HG03108 (cell line): ENCODE measurements around the gene KIF5A.
"Not testable (repeated sequence)": the region's sequence is repeated elsewhere in the genome, so short reads cannot be mapped to it uniquely, and the experiment has no call there.

Experiments used
- ATAC-seq: cut with Tn5 transposase; IDR thresholded peaks from one replicate; pipeline ENCODE4 v1.9.1; 2021; ENCODE audit warnings: moderate library complexity; ENCODE audit not compliant: unreplicated experiment

Gene KIF5A

DNA sequence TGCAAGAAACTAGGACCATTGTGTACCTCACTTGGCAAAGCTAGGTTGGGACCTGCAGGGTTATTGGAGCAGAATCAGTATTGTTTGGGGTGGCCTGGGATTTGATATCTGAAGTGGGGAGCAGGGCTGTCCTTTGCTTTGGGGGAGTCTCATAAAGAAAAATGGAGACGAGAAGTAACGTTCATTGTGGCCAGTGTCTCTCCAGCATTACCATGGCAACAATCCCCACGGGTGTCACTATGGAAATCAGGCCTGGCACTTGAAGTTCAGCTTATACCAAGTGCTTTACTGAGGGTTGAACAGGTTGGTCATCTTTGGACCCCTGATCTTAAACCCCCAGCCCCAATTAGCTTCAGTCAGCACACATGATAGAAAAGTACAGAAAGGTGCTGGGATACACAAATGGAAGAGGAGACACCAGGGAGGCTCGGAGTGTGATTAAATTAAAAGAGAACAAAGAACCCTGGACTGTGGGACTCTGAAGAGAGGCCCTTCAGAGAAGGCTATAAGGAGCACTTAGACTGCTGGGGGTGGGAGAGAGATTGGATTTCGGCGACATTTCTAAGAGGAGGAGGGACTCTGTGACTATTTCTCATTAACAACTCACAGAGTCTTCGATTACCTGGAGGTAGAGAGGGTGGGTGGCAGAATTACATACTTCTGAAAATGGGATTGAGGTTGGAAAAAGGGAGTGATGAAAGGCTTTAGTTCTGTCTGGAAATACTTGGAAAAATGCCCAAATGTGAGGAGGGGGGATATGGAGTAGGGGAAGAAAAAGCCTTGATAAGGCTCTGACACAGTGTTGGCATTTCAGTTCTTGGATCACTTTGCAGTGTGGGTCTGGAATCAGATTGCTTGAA, 3.7 kb downstream of the KIF5A start:
- no peak for ATAC-seq

DNA sequence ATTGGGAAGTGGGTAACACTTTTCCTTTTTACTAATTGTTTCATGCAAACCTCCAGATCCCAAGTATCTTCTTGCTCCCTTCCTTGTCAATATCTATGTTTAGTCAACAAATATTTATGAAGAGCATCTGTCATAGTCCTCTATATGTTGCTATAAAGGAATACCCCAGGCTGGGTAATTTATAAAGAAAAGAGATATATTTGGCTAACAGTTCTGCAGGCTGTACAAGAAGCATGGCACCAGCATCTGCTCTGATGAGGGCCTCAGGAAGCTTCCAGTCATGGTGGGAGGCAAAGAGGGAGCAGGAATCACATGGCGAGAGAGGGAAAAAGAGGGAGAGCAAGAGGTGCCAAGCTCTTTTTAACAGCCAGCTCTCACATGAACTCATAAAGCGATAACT, 4.6 kb downstream of the KIF5A start:
- ATAC-seq: no peak

DNA sequence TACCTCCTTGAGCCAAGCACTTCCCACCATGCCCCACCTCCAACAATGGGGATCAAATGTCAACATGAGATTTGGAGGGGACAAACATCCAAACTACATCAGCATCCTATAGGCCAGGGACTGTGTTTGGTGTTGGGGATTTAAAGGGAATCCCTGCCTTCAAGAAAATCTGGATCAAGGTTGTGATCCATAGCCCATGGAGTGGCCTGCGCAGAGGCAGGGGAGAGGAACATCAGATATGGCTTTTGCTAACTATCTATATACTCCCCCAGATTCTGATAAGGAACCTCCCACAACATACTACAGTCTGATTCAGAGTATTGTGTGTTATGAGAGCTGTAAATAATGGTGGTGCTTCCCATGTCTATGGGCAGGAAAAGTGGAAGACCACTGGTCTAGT, 5.1 kb downstream of the KIF5A start:
- no peak for ATAC-seq

DNA sequence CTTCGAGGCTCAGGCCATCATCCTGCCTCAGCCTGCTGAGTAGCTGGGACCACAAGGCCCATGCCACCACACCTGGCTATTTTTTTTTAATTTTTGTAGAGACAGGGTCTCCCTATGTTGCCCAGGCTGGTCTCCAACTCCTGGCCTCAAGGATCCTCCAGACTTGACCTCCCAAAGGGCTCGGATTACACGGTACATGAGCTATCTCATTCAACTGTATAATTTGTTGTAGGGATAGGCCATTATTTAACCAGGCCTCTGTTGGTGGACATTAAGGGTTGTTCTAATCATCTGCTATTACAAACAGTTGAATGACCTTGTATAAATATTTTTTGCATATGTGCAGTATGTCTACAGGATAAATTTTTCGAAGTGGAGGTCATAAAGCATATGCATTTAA, 9.0 kb downstream of the KIF5A start:
- no peak for ATAC-seq

DNA sequence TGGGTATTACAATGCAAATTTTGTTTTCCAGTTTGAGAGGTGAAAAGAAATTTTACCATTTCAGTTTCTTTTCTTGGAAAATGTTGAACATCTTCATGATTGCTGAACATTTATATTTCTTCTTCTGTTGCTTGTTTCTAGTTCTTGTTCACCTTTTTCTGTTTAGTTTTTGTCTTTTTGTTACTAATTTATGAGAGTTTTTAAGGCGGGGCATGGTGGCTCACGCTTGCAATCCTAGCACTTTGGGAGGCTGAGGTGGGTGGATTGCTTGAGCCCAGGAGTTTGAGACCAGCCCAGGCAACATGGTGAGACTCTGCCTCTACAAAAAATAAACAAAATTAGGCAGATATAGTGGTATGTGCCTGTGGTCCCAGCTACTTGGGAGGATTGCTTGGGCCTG, 10.7 kb downstream of the KIF5A start:
- ATAC-seq: no peak

DNA sequence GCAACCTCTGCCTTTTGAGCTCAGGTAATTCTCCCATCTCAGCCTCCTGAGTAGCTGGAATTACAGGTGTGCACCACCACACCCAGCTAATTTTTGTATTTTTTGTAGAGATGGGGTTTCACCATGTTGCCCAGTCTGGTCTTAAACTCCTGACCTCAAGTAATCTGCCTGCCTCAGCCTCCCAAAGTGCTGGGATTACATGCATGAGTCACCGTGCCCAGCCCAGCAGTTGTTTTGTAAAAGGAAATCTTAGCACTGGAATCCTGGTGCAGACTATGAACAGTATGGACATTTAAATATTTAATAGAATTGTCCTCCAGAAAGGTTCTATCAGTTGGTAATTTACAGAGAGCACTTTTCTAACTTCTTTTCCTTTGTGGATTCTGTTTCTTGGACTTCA, 11.3 kb downstream of the KIF5A start:
- ATAC-seq: not testable (repeated sequence)

DNA sequence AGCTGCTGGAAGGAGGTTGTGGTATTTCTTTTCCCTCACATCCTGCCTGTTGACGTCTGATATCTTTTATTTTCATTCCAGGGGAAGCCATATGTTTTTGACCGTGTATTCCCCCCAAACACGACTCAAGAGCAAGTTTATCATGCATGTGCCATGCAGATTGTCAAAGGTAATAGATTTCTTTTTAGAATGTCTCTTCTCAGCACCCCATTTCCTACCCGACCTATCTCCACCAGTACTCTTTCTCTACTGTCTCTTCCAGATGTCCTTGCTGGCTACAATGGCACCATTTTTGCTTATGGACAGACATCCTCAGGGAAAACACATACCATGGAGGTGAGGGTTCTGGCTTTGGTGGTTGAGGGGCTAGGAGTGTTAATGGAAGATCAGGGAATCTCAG, 13.5 kb downstream of the KIF5A start:
- ATAC-seq: no peak

DNA sequence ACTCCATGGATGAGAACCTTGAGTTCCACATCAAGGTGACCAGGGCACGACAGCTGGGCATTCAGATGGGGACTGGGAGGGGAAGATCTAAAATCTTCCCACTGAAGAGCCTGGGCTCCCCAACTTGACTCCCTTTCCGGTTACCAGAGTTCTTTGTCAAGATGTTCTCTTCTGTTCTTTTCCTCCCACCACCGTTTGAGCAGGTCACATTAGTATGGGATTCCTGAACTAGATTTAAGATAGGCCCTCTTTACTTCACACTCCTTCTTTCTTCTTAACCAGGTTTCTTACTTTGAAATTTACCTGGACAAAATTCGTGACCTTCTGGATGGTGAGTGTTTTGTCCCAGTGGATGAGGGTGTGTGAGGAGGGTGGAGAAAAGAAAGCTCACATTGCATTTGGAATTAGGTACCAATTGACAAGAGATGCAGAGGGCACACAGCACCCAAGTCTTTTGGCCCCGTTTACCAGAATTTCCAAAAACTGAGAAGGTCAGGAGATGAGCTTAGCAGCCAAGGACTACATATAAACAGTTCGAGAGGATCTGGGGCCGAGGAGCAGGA, 14.4 kb downstream of the KIF5A start:
- no peak for ATAC-seq

DNA sequence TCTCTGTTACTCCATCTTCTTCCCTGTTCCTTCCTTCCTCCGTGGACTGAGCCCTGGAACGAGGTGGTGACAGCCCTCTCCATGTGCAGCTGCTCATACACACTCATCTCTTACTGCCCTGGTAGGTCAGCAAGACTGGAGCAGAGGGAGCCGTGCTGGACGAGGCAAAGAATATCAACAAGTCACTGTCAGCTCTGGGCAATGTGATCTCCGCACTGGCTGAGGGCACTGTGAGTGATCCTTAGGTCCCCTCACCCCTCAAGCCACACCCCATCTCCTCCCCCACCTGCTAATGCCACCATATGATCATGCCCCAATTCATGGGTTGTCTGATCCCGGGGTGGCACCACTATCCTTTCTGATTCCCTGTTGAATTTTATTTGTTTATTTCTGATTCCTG, 19.0 kb downstream of the KIF5A start:
- ATAC-seq: no peak

DNA sequence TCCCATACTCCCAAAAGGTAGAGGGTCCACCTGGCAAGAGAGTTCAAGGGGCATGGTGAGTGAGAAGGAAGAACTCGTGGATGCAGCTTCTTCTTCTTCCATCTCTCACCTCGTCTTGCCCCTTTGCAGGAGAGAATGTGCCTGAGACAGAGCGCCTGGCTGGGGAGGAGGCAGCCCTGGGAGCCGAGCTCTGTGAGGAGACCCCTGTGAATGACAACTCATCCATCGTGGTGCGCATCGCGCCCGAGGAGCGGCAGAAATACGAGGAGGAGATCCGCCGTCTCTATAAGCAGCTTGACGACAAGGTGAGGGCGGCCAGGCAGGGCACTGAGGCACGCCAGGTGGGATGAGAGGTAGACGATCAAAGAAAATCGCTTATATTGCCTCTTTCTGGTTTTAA, 20.0 kb downstream of the KIF5A start:
- ATAC-seq: no peak

DNA sequence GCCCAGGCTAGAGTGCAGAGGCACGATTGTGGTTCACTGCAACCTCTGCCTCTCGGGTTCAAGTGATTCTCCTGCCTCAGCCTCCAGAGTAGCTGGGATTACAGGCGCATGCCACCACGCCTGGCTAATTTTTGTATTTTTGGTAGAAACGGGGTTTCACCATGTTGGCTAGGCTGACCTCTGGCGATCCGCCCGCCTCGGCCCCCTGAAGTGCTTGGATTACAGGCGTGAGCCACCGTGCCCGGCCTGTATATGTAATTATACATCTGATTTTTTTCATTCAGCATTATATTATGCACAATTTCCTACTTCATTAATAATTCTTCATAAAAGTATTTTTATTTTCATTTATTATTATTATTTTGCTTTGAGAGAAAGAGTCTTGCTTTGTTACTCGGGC, 20.6 kb downstream of the KIF5A start:
- ATAC-seq: not testable (repeated sequence)

DNA sequence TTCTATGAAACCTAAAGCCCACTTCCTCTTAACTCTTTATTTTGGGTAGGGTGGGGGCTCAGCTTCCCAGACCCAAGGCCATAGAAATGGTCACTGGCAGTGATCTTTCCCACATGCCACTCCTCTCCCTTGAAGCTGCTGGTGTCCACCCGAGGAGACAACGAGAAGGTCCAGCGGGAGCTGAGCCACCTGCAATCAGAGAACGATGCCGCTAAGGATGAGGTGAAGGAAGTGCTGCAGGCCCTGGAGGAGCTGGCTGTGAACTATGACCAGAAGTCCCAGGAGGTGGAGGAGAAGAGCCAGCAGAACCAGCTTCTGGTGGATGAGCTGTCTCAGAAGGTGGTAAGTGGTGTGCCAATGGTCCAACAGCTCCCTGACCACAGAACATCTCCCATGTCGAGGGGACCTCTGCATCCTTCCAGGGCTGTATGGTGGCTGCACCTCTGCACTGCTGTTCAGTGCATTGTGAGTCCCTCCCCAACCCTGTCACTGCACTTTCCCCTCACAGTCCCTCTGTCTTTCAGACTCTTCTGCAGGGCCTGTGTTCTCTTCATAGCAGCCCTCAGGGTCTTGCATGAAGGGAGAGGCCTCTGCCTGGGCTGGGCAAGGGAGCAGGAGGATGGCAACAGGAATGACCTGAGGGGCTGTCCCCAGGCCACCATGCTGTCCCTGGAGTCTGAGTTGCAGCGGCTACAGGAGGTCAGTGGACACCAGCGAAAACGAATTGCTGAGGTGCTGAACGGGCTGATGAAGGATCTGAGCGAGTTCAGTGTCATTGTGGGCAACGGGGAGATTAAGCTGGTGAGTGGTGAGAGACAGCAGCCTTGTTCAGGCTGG, 22.3 kb downstream of the KIF5A start:
- ATAC-seq: no peak

DNA sequence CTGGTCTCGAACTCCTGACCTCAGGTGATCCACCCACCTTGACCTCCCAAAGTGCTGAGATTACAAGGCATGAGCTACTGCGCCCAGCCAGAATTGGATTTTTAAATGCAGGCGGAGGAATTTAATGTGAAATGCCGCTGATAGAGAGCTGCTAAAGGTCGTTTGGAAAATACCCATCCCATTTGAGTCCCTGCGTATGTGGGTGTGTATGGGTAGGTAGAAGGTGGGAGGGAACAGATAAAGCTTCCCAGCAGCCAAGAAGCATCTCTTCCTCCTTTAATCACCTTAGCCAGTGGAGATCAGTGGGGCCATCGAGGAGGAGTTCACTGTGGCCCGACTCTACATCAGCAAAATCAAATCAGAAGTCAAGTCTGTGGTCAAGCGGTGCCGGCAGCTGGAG, 25.0 kb downstream of the KIF5A start:
- ATAC-seq: no peak

DNA sequence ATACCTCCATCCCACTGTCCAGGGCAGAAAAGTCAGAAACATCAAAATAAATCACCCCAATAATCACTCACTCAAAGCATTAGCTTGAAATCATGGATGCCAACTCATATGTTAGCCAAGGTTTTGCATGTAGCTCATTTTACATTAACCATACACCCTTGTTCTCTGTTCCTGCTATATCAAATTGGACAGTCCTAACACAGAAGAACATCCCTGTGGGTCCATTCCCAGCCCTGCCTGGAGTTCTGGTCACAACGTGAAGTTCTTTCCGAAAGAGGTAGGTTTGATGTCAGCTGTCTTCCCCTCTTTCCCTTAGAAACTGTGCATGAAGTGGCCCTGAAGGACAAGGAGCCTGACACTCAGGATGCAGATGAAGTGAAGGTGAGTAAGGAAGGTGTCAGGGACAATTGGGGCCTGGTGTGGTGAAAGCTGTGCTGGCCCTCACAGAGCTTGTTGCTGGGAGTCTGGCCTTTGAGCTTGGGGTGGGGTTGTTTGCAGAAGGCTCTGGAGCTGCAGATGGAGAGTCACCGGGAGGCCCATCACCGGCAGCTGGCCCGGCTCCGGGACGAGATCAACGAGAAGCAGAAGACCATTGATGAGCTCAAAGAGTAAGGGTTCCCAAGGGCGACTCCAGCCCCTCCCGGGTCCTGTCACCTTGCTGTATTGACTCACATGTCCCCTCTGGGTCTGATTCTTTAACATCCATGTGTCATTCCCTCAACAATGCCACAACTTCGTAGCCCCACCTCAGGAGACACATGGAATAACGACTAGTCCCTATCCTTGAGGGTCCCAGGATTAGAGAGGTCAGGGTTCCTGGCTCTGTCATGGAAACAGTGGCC, 26.1 kb downstream of the KIF5A start:
- no peak for ATAC-seq

DNA sequence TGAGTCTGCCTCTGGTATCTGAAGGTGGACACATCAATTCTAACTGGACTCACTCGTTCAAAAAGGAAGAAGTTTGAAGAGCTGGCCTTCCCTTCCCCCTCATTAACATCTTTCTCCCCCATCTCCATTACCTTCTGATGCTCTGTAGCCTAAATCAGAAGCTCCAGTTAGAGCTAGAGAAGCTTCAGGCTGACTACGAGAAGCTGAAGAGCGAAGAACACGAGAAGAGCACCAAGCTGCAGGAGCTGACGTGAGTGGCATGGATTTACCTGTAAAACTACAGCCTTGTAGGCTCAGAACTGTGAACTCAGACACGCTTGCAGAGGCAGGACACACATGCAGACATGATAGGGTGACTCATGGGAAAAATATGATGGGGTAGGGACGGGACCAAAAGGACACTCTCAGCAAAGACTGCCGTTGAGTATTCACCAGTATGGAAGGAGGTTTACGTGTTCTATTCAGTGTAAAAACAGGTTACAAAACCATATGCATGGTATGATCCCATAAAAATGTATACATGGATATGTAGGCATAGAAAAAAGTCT, 26.8 kb downstream of the KIF5A start:
- no peak for ATAC-seq

DNA sequence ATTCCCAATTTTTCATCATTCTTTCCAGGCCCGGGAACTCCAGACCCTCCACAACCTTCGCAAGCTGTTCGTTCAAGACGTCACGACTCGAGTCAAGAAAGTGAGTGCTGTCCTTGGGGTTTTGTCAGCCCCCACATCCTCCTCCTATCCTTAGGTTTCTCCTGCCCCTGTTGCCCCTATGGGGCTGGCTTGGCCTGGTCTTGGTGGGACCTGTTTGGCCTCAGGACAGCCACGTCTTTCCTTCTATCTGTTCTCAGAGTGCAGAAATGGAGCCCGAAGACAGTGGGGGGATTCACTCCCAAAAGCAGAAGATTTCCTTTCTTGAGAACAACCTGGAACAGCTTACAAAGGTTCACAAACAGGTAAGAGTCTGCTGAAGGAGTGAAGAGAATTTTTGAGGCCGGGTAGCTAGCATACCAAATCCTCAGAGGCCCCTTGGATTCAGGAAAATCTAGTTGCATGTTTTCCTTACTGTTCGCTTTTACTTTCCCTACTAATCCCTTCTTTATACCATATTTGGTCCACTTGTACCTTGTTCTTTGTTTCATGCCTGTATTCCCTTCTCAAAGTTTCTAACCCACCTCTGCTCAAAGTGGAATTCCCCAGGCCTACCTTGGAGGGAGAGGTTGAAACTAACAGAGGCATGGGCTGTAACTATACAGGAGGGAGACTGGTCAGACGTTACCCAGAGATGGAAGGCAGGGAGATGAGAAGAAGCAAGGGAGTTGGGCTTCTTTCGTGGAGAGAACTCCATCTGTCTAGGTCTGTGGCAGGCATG, 28.3 kb downstream of the KIF5A start:
- no peak for ATAC-seq

DNA sequence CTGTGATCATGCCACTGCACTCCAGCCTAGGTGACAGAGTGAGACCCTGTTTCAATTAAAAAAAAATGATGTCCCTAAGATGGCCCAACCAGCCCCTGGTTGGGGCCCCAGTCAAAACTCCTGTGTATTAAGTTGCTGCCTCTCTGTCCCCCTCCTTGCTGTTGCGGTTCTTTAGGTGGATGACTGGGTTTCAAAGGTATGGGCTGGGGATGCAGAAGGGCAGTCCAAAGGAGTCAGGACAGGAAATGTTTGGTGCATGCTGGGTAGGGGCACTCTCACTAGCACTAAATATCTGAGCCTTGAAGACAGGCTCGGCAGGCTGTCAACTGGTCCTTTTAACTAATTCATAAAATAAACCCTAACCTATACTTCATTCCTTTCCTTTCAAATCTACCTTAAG, 29.2 kb downstream of the KIF5A start:
- no peak for ATAC-seq

DNA sequence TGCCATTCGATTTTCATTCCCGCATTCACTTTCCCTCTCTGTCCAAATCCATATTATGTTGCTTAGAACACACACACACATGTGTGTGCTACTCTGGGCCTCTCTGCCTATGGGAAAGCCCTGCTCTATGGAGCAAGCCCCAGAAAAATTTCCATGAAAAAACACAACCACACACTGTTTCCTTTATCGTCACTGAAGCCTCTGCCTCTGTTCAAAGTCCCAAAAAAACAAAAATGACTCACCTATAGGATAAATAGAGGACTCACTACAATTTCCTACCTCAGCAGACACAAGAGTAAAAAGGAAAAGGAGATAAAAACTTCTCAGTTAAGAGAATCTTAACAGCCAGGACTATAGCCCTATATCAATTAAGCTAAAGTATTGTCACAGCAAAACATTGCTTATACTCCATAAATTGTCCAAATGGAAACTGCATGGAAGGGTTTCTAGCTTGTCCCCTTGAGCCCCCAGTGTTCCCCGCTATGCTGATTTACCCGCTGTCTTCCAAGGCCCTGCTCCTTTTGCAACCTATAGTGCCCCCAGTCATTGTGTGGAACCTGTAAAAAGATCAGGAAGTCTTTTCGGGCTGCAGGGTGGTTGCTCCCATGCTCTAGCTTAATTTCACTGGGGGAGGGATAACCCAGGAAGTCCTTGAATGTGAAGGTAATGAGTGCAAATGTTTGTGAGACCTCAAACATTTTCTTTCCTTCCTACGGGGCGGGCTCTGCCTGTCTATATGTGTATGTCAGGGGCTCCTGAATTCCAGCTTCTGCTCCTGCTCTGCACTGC, 30.0 kb downstream of the KIF5A start:
- ATAC-seq: no peak

DNA sequence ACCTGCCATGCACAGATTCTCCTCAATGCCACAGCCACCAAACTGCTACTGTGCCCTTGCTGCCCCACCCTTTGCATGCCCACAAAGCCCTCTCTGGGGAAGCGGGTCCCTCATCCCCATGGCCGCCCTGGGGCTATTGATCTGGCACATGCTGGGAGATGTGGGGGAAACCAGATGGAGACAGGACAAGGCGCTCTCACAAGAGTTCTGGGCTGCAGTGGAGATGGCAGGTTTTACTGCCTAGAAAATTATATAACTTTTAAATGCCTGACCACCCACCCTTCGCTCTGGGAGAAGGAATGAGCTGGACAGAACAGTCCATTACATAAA, 30.6 kb downstream of the KIF5A start:
- no peak for ATAC-seq
